Measurements from ENCODE around the gene MRPL12. TPM values are rescaled to one million over a fixed set of nuclear protein-coding genes. Genes with fewer than 3 reads are reported as not detected.
"Not testable (repeated sequence)": the region's sequence is repeated elsewhere in the genome, so short reads cannot be mapped to it uniquely, and the experiment has no call there.

The MRPL12 gene
- total RNA-seq, 2 donors from 2014 or later: 61.8 to 105 TPM

DNA sequence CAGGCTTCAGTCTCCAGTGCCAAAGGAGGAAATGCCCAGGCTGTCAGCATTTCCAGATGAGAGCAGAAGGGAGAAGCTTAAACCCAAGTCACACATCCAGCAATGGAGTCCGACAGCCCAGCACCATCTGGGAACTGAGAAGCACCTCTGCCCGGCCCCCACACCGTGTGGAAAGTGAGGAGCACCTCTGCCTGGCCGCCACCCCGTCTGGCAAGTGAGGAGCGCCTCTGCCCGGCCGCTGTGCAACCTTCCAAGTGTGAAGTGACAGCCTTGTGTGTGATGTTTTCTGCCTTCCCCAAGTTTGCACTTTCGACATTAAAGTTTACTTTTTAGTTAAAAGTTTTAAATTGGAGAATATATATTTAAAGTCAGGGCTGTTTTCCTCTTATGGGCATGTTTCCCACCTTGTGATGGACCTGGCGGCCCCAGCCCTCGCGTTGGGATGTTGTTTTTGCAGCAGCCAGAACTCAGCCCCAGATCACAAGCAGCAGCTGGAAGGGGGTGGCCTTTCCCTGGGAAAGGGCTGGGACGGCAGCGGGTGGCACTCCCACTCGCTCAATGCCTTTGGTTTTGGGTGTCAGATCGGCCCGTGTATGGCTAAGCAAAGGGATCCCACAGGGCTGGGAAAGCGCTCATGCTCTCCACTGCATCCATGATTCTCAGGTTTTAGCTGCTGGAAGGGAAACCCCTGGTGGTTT lies 29.5 kb upstream of the MRPL12 start:
- H3K9me3 Mint-ChIP-seq: no peaks in the 10 kb centered on the region
- peaks cover 5 to 22% of the 10 kb centered on the region in 2 donors for H3K36me3 Mint-ChIP-seq
- no peak overlapping the region for H3K27ac Mint-ChIP-seq
- DNase-seq (ENCODE audit: low spot score in 2 of 2) (no peak), ATAC-seq (peak in 1 of 2 donors; percentile 21)

DNA sequence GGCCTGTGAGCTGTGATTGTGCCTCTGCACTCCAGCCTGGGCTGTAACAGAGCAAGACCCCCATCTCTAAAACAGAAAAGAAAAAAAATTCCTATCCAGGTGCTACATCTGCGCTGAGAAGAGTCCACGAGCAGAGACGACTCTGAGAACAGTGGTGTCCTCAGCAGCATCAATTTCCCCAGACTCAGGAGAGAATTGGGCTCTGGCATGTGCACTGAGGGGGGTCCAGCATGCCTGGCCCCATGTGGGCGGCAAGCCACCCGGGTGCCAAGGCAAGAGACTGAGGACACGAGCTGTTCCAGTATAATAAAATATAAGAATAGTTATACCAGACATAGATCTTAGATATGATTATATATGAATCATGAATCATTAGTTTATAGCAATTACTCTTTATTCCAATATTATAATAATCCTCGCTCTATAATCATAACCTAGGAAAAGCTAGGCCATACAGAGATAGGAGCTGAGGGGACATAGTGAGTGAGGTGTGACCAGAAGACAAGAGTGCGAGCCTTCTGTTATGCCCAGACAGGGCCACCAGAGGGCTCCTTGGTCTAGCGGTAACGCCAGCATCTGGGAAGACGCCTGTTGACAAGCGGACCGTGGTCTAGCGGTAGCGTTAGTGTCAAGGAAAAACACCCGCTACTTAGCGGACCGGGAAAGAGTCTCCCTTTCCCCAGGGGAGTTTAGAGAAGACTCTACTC lies 27.5 kb upstream of the MRPL12 start:
- not testable (repeated sequence) for ATAC-seq, H3K9me3 Mint-ChIP-seq, H3K27ac Mint-ChIP-seq
- DNase-seq (ENCODE audit: low spot score in 2 of 2): peak in 1 of 2 donors; percentile 29
- H3K36me3 Mint-ChIP-seq: peaks cover 0 to 14% of the 10 kb centered on the region in 2 donors

- ATAC-seq (no peak), DNase-seq (ENCODE audit: low spot score in 2 of 2) (no peak)
- no peaks in the 10 kb centered on the region for H3K9me3 Mint-ChIP-seq
- peaks cover 0 to 11% of the 10 kb centered on the region in 2 donors for H3K36me3 Mint-ChIP-seq
- H3K27ac Mint-ChIP-seq: no peak overlapping the region
Measured at GRCh38 chr17:81676906-81677305, 26.3 kb upstream of the MRPL12 start.

GRCh38 chr17:81680150-81680549 lies 23.0 kb upstream of the MRPL12 start:
- Mint-ChIP-seq H3K36me3 (peaks cover 7 to 12% of the 10 kb centered on the region in 2 donors), H3K9me3 (no peaks in the 10 kb centered on the region), H3K27ac (no peak overlapping the region)
- no peak for DNase-seq (ENCODE audit: low spot score in 2 of 2)
- ATAC-seq: no peak

DNA sequence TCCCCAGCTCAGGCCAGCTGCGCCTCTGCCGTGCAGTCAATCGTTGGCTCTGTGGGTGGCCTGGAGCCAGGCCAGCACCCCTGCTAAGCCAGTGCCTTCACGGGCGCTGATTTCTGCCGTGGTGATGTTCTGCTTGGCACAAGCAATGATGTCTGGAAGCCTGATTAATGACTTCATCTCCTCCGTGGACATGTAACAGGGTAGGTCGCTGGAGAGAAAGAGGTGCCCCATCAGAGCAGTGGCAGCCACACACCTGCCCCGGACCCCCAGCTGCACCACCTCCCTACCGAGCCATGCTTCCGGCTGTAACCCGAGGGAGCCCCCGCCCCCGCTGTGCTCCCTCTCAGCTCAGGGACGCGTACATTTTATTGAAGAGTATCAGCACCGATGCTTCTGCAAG lies 21.5 kb upstream of the MRPL12 start:
- ATAC-seq (no peak), DNase-seq (ENCODE audit: low spot score in 2 of 2) (no peak)
- peaks cover 7 to 16% of the 10 kb centered on the region in 2 donors for H3K36me3 Mint-ChIP-seq
- peak overlapping the region in 1 of 2 donors; percentile 55 for H3K27ac Mint-ChIP-seq
- no peaks in the 10 kb centered on the region for H3K9me3 Mint-ChIP-seq

GRCh38 chr17:81682565-81683207 lies 20.5 kb upstream of the MRPL12 start:
- H3K27ac Mint-ChIP-seq: peak overlapping the region; percentile 91 to 93
- no peaks in the 10 kb centered on the region for H3K9me3 Mint-ChIP-seq
- DNase-seq (ENCODE audit: low spot score in 2 of 2) (no peak), ATAC-seq (no peak)
- peaks cover 7 to 23% of the 10 kb centered on the region in 2 donors for H3K36me3 Mint-ChIP-seq

- peak overlapping the region; percentile 91 to 93 for H3K27ac Mint-ChIP-seq
- no peaks in the 10 kb centered on the region for H3K9me3 Mint-ChIP-seq
- no peak for DNase-seq (ENCODE audit: low spot score in 2 of 2)
- H3K36me3 Mint-ChIP-seq: peaks cover 7 to 23% of the 10 kb centered on the region in 2 donors
- peak; percentile 1 to 2 for ATAC-seq
Measured at GRCh38 chr17:81683208-81683583, 20.0 kb upstream of the MRPL12 start.

DNA sequence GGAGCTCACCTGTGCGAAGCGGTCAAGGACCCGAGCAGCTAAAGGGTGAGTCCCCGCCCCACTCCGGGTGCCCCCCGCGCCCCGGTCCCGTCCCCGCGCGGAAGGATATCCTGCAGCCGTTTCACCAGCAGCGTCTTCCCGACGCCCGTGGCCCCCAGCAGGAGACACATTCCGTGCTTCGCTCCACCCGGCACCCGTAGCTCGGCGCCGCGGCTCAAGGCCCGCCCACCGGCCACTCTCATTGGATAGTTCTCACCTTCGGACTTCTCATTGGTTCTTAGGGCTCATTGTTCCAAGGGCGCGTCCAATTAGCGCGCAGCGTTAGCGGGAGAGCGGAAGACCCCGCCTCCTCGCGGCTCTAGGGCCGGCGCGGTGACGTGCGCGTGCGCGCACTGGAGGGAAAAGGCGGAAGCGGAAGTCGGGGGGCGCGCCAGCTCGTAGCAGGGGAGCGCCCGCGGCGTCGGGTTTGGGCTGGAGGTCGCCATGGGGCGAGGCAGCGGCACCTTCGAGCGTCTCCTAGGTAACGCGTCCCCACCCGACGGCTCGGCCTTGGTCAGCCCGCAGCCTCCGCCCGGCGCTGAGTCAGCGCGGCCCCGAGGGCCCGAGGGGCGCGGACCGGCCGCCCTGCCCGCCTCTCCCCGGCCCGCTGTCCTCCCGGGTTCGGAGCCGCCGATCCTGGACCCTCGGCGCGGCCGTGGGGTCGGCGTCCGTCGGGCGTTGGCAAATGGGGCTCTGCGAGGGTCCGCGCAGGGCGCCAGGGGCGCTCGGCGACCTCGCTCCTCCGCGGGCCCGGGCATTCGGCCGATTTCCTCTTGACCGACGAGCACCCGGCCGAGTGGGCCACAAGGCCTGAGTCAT lies 19.4 kb upstream of the MRPL12 start, which contains the start of the genes ARL16 and HGS:
ARL16 (minus strand) TSS at position 214 of the 858 bp plus-strand sequence; CDS start at position 170, 44 bp downstream.
HGS (plus strand) TSS at position 428 of the 858 bp plus-strand sequence; CDS start at position 484, 56 bp downstream.
- DNase-seq (ENCODE audit: low spot score in 2 of 2): peak; percentile 97 to 99
- peak; percentile 97 for ATAC-seq
- Mint-ChIP-seq H3K9me3 (no peaks in the 10 kb centered on the region), H3K27ac (peak within 1 kb of the TSS; percentile 93 to 97), H3K36me3 (peaks cover 9 to 23% of the 10 kb centered on the region in 2 donors)

- no peaks in the 10 kb centered on the region for H3K9me3 Mint-ChIP-seq
- peaks cover 16 to 23% of the 10 kb centered on the region in 2 donors for H3K36me3 Mint-ChIP-seq
- peak overlapping the region; percentile 81 to 93 for H3K27ac Mint-ChIP-seq
- ATAC-seq (peak in 1 of 2 donors; percentile 57), DNase-seq (ENCODE audit: low spot score in 2 of 2) (peak in 1 of 2 donors; percentile 26)
Measured at GRCh38 chr17:81684442-81684911, 18.7 kb upstream of the MRPL12 start.

- no peaks in the 10 kb centered on the region for H3K9me3 Mint-ChIP-seq
- DNase-seq (ENCODE audit: low spot score in 2 of 2) (peak in 1 of 2 donors; percentile 41), ATAC-seq (peak; percentile 13 to 17)
- peaks cover 17 to 26% of the 10 kb centered on the region in 2 donors for H3K36me3 Mint-ChIP-seq
- peak overlapping the region; percentile 81 to 93 for H3K27ac Mint-ChIP-seq
Measured at GRCh38 chr17:81685108-81685507, 18.1 kb upstream of the MRPL12 start.

- no peak for DNase-seq (ENCODE audit: low spot score in 2 of 2)
- no peak for ATAC-seq
- no peaks in the 10 kb centered on the region for H3K9me3 Mint-ChIP-seq
- peaks cover 17 to 27% of the 10 kb centered on the region in 2 donors for H3K36me3 Mint-ChIP-seq
- no peak overlapping the region for H3K27ac Mint-ChIP-seq
Measured at GRCh38 chr17:81686614-81687013, 16.6 kb upstream of the MRPL12 start.

- no peak overlapping the region for H3K27ac Mint-ChIP-seq
- no peak for ATAC-seq
- peaks cover 17 to 27% of the 10 kb centered on the region in 2 donors for H3K36me3 Mint-ChIP-seq
- no peaks in the 10 kb centered on the region for H3K9me3 Mint-ChIP-seq
- DNase-seq (ENCODE audit: low spot score in 2 of 2): no peak
Measured at GRCh38 chr17:81687770-81688541, 15.2 kb upstream of the MRPL12 start.

- Mint-ChIP-seq H3K9me3 (no peaks in the 10 kb centered on the region), H3K36me3 (peaks cover 17 to 25% of the 10 kb centered on the region in 2 donors), H3K27ac (peak overlapping the region in 1 of 2 donors; percentile 72)
- DNase-seq (ENCODE audit: low spot score in 2 of 2) (no peak), ATAC-seq (no peak)
Measured at GRCh38 chr17:81688616-81689015, 14.6 kb upstream of the MRPL12 start.

DNA sequence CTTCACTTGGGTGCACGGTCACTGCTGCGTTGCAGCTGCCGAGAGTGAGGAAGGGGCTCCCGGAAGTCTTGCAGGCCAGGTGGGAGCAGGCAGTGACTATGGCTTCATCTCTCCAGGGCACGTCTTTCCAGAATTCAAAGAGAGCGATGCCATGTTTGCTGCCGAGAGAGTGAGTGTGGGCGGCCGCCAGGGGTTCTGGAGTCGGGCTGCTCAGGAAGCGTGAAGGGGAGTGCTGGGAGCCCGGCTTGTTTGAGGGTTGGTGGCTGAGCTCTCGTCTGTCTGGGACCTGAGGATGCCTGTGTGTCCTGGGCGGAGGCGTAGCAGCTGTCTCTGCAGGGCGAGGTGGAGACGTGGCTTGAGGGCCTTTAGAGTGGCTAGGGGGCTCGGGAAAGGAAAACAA lies 13.1 kb upstream of the MRPL12 start:
- Mint-ChIP-seq H3K27ac (peak overlapping the region in 1 of 2 donors; percentile 47), H3K9me3 (no peaks in the 10 kb centered on the region), H3K36me3 (peaks cover 10 to 15% of the 10 kb centered on the region in 2 donors)
- DNase-seq (ENCODE audit: low spot score in 2 of 2): no peak
- ATAC-seq: no peak

- Mint-ChIP-seq H3K27ac (peak overlapping the region in 1 of 2 donors; percentile 47), H3K9me3 (no peaks in the 10 kb centered on the region), H3K36me3 (peaks cover 10 to 15% of the 10 kb centered on the region in 2 donors)
- no peak for DNase-seq (ENCODE audit: low spot score in 2 of 2)
- no peak for ATAC-seq
Measured at GRCh38 chr17:81690549-81690948, 12.6 kb upstream of the MRPL12 start.

Data from activated naive CD4-positive, alpha-beta T cell treated with anti-CD3 and anti-CD28 coated beads, Interleukin-2, amount 50 U/mL, for 72 hours (primary cell).